IPS-20b (cell line): ENCODE data around the gene UMOD.

Experiments used
- H3K27ac ChIP-seq: one replicate; pipeline ENCODE4 v1.5.1; 2013; ENCODE audit warnings: low read length
- H3K27me3 ChIP-seq: 2 replicates; pipeline ENCODE4 v1.6.1; 2013; ENCODE audit warnings: mild to moderate bottlenecking, low read length, inconsistent platforms; ENCODE audit not compliant: insufficient read depth
- H3K36me3 ChIP-seq: 2 replicates; pipeline ENCODE4 v1.6.1; 2013; ENCODE audit warnings: low read depth, mild to moderate bottlenecking, inconsistent platforms, low read length, moderate library complexity; ENCODE audit not compliant: insufficient read depth
- H3K4me1 ChIP-seq: 2 replicates; pipeline ENCODE4 v1.6.1; 2013; ENCODE audit warnings: mild to moderate bottlenecking, control low read depth, inconsistent platforms, low read length, moderate library complexity; ENCODE audit not compliant: insufficient read depth
- H3K4me3 ChIP-seq: 2 replicates; pipeline ENCODE4 v1.5.1; 2013; ENCODE audit warnings: mild to moderate bottlenecking, low read length, inconsistent platforms
- H3K9ac ChIP-seq: 2 replicates; pipeline ENCODE4 v1.6.1; 2013; ENCODE audit warnings: low read depth, mild to moderate bottlenecking, inconsistent platforms, low read length, moderate library complexity
- H3K9me3 ChIP-seq: 2 replicates; pipeline ENCODE4 v1.6.1; 2013; ENCODE audit warnings: mild to moderate bottlenecking, low read depth, low read length, inconsistent platforms; ENCODE audit not compliant: insufficient read depth

The UMOD gene

GRCh38 chr16:20289571-20289970 is 62.9 kb downstream of the UMOD start:
- no peak overlapping the region for H3K4me3 ChIP-seq
- H3K9me3 ChIP-seq, result no peaks in the 10 kb centered on the region
- peaks cover 10% of the 10 kb centered on the region; the same call in 1 of the 2 replicates for H3K4me1 ChIP-seq
- no peaks in the 10 kb centered on the region for H3K27me3 ChIP-seq
- no peak overlapping the region for H3K9ac ChIP-seq
- H3K27ac ChIP-seq, result no peak overlapping the region
- H3K36me3 ChIP-seq, result no peaks in the 10 kb centered on the region

- no peak overlapping the region; the same call in 1 of the 2 replicates for H3K9ac ChIP-seq
- H3K36me3 ChIP-seq, result no peaks in the 10 kb centered on the region
- no peak overlapping the region for H3K27ac ChIP-seq
- no peak overlapping the region for H3K4me3 ChIP-seq
- H3K4me1 ChIP-seq, result peaks cover 7% of the 10 kb centered on the region; the same call in 1 of the 2 replicates
- no peaks in the 10 kb centered on the region for H3K9me3 ChIP-seq
- no peaks in the 10 kb centered on the region for H3K27me3 ChIP-seq
Observed at GRCh38 chr16:20285993-20286499, 66.5 kb downstream of the UMOD start.
